HepG2 (cell line): ENCODE data around the gene SDF2. TPM values are rescaled to one million over a fixed set of nuclear protein-coding genes. Genes with fewer than 3 reads are reported as not detected.

Experiments
- ATAC-seq: fragments of 200-7000 bp; cut with Tn5 transposase; 3 replicates; pipeline ENCODE4 v1.9.1; 2020; ENCODE audit warnings: mild to moderate bottlenecking, moderate library complexity
- BruUV-seq: library from RNA; stranded (reverse); fragments of 400-500 nt; replicated peaks from 2 replicates; lab custom pipeline; 2021; lab: Mats Ljungman, UMichigan
- CTCF ChIA-PET: fragments of 300-600 bp; formaldehyde crosslinking; extraction: SDS; loops from one replicate; lab custom pipeline; 2021; ENCODE audit warnings: low total read pairs, inconsistent platforms, low intra/inter-chr PET ratio; lab: Yijun Ruan, JAX
- POLR2A ChIA-PET: fragments of 350-600 bp; sonication (Branson Sonifier 250); formaldehyde crosslinking; loops from one replicate; lab custom pipeline; 2020; ENCODE audit warnings: antibody characterized with exemption, inconsistent platforms; lab: Yijun Ruan, JAX
- DNase-seq: peaks from one replicate; pipeline ENCODE4 v3.0.0-alpha.2; 2015; ENCODE audit warnings: low spot score
- FAIRE-seq: peaks from 3 replicates; lab custom pipeline; 2011; peaks lifted over from hg19 to GRCh38; lab: Jason Lieb, UNC
- H2AFZ ChIP-seq: one replicate; pipeline ENCODE4 v1.6.1; 2011; ENCODE audit warnings: low read length, inconsistent platforms
- H3K27ac ChIP-seq: fragments of 300-600 bp; 3 replicates; pipeline ENCODE4 v1.8.0; 2011; ENCODE audit warnings: mixed run types, mild to moderate bottlenecking, mixed read lengths, low read length, inconsistent platforms; ENCODE audit not compliant: insufficient read depth; ENCODE audit errors: extremely low read length
- H3K27me3 ChIP-seq, 2 experiments: fragments of 200-600 bp in 1 of 2; 2 replicates in 1 of 2; 3 replicates in 1 of 2; pipeline versions ENCODE4 v1.6.0 to v1.8.0; 2011; ENCODE audit warnings: low read length in 2 of 2, mild to moderate bottlenecking in 2 of 2, moderate library complexity in 2 of 2, inconsistent platforms in 1 of 2; ENCODE audit not compliant: insufficient read depth in 2 of 2, control insufficient read depth in 1 of 2
- H3K36me3 ChIP-seq, 2 experiments: fragments of 200-600 bp in 1 of 2; replicated peaks in 1 of 2; 2 replicates in 1 of 2; 3 replicates in 1 of 2; pipeline versions ENCODE4 v1.5.1 to v1.8.0; 2011; ENCODE audit warnings: low read length in 2 of 2, inconsistent platforms in 1 of 2; ENCODE audit not compliant: insufficient read depth in 2 of 2, control insufficient read depth in 1 of 2
- H3K4me1 ChIP-seq: 2 replicates; pipeline ENCODE4 v1.5.1; 2012; ENCODE audit warnings: low read length, inconsistent platforms; ENCODE audit not compliant: insufficient read depth
- H3K4me2 ChIP-seq: 2 replicates; pipeline ENCODE4 v1.6.0; 2011; ENCODE audit warnings: low read depth, low read length, inconsistent platforms
- H3K4me3 ChIP-seq, 3 experiments: fragments of 200-600 bp in 1 of 3; sonication (generic), shearing (Covaris generic) in 1 of 3; replicated peaks in 1 of 3; 2 replicates each; pipeline ENCODE4 v1.5.1; 2011 to 2016; ENCODE audit warnings: low read length in 3 of 3, inconsistent platforms in 2 of 3, low read depth in 2 of 3, mild to moderate bottlenecking in 2 of 3, control low read depth in 1 of 3, mixed read lengths in 1 of 3; ENCODE audit not compliant: insufficient read depth in 1 of 3
- H3K79me2 ChIP-seq: one replicate; pipeline ENCODE4 v1.6.1; 2011; ENCODE audit warnings: low read length, inconsistent platforms; ENCODE audit not compliant: insufficient read depth
- H3K9ac ChIP-seq: 2 replicates; pipeline ENCODE4 v1.6.0; 2011; ENCODE audit warnings: mild to moderate bottlenecking, low read depth, low read length, inconsistent platforms; ENCODE audit not compliant: insufficient read depth
- H3K9me3 ChIP-seq: 2 replicates; pipeline ENCODE4 v1.5.1; 2012; ENCODE audit warnings: mild to moderate bottlenecking, low read length
- H4K20me1 ChIP-seq: 2 replicates; pipeline ENCODE4 v1.6.0; 2011; ENCODE audit warnings: inconsistent platforms, mild to moderate bottlenecking, low read length, moderate library complexity; ENCODE audit not compliant: insufficient read depth
- MBNL3 ChIP-seq: fragments of 250-450 bp; sonication (Bioruptor Pico); conservative IDR thresholded peaks from 2 replicates; pipeline ENCODE4 v1.8.0; 2022; ENCODE audit warnings: mild to moderate bottlenecking, inconsistent platforms
- MTA3 ChIP-seq: sonication (generic); formaldehyde crosslinking; IDR thresholded peaks from 2 replicates; pipeline ENCODE4 v1.4.0; 2020; ENCODE audit warnings: missing genetic modification reagents
- POGZ ChIP-seq: sonication (generic); formaldehyde crosslinking; IDR thresholded peaks from 2 replicates; pipeline ENCODE4 v1.4.0; 2020; ENCODE audit warnings: mild to moderate bottlenecking, missing genetic modification reagents
- RFXANK ChIP-seq: IDR thresholded peaks from 2 replicates; pipeline ENCODE4 v1.6.1; 2016
- TP53 ChIP-seq: sonication (generic); formaldehyde crosslinking; conservative IDR thresholded peaks from 2 replicates; pipeline ENCODE4 v1.4.0; 2020; ENCODE audit warnings: missing genetic modification reagents
- U2AF1 ChIP-seq: fragments of 200-400 bp; formaldehyde crosslinking; optimal IDR thresholded peaks from 2 replicates; pipeline ENCODE3; 2017; ENCODE audit warnings: mild to moderate bottlenecking, low read depth, low read length
- WGBS: methylation state at CpG from one replicate; pipeline ENCODE4 v1.1.6; 2017; ENCODE audit warnings: low lambda C conversion rate; 5-methylcytosine and 5-hydroxymethylcytosine counted together
- in situ Hi-C: cut with HindIII; loops from 2 replicates; pipeline ENCODE4 v1.10.0; 2017; ENCODE audit warnings: low pct_unique_long_range_greater_than_20kb; ENCODE audit not compliant: extremely low pct_ligation_motif_present
- intact Hi-C: fragments of 100-400 bp; cut with micrococcal nuclease; formaldehyde crosslinking; loops from one replicate; pipeline ENCODE4 v1.10.0; 2022; ENCODE audit not compliant: unreplicated experiment
- polyA plus RNA-seq, 8 experiments: library from polyadenylated mRNA; depleted of rRNA in 3 of 8; stranded (reverse) in 7 of 8; unstranded in 1 of 8; fragments of >200 nt; fragmentation: Illumina TruSeq in 4 of 8; extraction: Trizol in 4 of 8; gene quantifications; 2 replicates each; pipeline versions ENCODE4 v1.2.1 to v1.2.3, GENCODE V29; 2011 to 2016; ENCODE audit warnings: low read depth in 4 of 8, missing spikeins in 1 of 8, mixed read lengths in 1 of 8; ENCODE audit not compliant: insufficient read depth in 1 of 8
- total RNA-seq, 5 experiments: library from RNA; depleted of rRNA; stranded (reverse); fragments of >200 nt; fragmentation: Illumina TruSeq; extraction: Trizol; gene quantifications; 2 replicates each; pipeline ENCODE4 v1.2.3, GENCODE V29; 2016; ENCODE audit warnings: low read depth in 1 of 5
- TF ChIP-seq, protein P1 (sequence below): sonication (generic); formaldehyde crosslinking; IDR thresholded peaks from 2 replicates; pipeline ENCODE4 v1.8.1; 2023; ENCODE audit warnings: missing genetic modification reagents, mild to moderate bottlenecking, borderline replicate concordance
- TF ChIP-seq, protein P2 (sequence below): sonication (generic); formaldehyde crosslinking; IDR thresholded peaks from 2 replicates; pipeline ENCODE4 v1.4.0; 2020; ENCODE audit warnings: missing genetic modification reagents
- TF ChIP-seq, protein P3 (sequence below): sonication (generic); formaldehyde crosslinking; IDR thresholded peaks from 2 replicates; pipeline ENCODE4 v1.5.1; 2020; ENCODE audit warnings: missing genetic modification reagents, mild to moderate bottlenecking, borderline replicate concordance

The SDF2 gene
- total and polyA plus RNA-seq, 2 of the 13 experiments (the other 11 are each of a cell fraction or from before 2014, with no cell fraction given): 58.2 to 58.4 TPM

DNA sequence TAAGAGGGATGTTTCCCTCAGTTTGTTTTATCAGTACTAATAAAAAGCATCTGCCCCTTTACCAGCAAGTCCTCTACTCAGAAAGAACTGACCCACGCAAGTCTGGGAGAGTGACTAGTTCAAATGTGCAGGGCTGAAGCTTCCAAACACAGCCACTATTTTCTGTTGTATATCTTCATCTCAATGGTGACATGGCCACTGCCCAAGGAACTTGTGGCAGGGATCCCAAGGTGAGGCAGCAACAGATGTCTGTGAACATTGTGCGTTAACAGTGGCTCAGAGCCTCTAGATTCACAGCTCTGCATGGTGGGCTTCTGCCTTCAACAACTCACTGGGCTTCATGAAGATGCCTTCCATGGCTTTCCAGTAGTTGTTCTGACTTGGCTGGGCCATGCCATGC is 13.0 kb downstream of the SDF2 start:
- CTCF ChIA-PET: no interaction called here

More for the DNA sequence above, 13.0 kb downstream of the SDF2 start:
- Histone ChIP-seq H3K4me1 (peaks cover 27% of the 10 kb centered on the region), H4K20me1 (no peaks in the 10 kb centered on the region), H3K4me2 (no peak overlapping the region), H3K9ac (no peak overlapping the region), H2AFZ (no peak overlapping the region), H3K4me3 (no peak overlapping the region), H3K27me3 (no peaks in the 10 kb centered on the region; a peak in 1 of 5 replicates), H3K79me2 (peaks cover 9% of the 10 kb centered on the region), H3K36me3 (peaks cover 2 to 16% of the 10 kb centered on the region in 2 experiments; a peak in 2 of 5 replicates), H3K27ac (no peak overlapping the region), H3K9me3 (no peaks in the 10 kb centered on the region)
- TF ChIP-seq TP53 (CRISPR knock-in tag) (no peak), POGZ (CRISPR knock-in tag) (no peak), MBNL3 (CRISPR knock-in tag) (no peak), RFXANK (CRISPR knock-in tag) (no peak), MTA3 (CRISPR knock-in tag) (no peak), U2AF1 (no peak)
- TF ChIP-seq, protein P1, sequence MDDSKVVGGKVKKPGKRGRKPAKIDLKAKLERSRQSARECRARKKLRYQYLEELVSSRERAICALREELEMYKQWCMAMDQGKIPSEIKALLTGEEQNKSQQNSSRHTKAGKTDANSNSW: no peak
- TF ChIP-seq, protein P2, sequence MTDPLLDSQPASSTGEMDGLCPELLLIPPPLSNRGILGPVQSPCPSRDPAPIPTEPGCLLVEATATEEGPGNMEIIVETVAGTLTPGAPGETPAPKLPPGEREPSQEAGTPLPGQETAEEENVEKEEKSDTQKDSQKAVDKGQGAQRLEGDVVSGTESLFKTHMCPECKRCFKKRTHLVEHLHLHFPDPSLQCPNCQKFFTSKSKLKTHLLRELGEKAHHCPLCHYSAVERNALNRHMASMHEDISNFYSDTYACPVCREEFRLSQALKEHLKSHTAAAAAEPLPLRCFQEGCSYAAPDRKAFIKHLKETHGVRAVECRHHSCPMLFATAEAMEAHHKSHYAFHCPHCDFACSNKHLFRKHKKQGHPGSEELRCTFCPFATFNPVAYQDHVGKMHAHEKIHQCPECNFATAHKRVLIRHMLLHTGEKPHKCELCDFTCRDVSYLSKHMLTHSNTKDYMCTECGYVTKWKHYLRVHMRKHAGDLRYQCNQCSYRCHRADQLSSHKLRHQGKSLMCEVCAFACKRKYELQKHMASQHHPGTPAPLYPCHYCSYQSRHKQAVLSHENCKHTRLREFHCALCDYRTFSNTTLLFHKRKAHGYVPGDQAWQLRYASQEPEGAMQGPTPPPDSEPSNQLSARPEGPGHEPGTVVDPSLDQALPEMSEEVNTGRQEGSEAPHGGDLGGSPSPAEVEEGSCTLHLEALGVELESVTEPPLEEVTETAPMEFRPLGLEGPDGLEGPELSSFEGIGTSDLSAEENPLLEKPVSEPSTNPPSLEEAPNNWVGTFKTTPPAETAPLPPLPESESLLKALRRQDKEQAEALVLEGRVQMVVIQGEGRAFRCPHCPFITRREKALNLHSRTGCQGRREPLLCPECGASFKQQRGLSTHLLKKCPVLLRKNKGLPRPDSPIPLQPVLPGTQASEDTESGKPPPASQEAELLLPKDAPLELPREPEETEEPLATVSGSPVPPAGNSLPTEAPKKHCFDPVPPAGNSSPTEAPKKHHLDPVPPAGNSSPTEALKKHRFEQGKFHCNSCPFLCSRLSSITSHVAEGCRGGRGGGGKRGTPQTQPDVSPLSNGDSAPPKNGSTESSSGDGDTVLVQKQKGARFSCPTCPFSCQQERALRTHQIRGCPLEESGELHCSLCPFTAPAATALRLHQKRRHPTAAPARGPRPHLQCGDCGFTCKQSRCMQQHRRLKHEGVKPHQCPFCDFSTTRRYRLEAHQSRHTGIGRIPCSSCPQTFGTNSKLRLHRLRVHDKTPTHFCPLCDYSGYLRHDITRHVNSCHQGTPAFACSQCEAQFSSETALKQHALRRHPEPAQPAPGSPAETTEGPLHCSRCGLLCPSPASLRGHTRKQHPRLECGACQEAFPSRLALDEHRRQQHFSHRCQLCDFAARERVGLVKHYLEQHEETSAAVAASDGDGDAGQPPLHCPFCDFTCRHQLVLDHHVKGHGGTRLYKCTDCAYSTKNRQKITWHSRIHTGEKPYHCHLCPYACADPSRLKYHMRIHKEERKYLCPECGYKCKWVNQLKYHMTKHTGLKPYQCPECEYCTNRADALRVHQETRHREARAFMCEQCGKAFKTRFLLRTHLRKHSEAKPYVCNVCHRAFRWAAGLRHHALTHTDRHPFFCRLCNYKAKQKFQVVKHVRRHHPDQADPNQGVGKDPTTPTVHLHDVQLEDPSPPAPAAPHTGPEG: no peak
- TF ChIP-seq, protein P3, sequence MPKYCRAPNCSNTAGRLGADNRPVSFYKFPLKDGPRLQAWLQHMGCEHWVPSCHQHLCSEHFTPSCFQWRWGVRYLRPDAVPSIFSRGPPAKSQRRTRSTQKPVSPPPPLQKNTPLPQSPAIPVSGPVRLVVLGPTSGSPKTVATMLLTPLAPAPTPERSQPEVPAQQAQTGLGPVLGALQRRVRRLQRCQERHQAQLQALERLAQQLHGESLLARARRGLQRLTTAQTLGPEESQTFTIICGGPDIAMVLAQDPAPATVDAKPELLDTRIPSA (CRISPR knock-in tag): no peak
- intact Hi-C loops: loop anchor here (5.0 kb wide), 1 partner anchor 74 kb away; no protein-coding TSS in a partner anchor
- no peak for ATAC-seq
- in situ Hi-C loops: loop anchor here (5.0 to 25.0 kb wide), 2 partner anchors 69 to 239 kb away; partner anchors contain the start of genes FLOT2, RAB34 and RPL23A
- no peak for DNase-seq
- POLR2A ChIA-PET: interaction anchor here (0.6 to 1.4 kb wide), 3 partner anchors 13 to 71 kb away, joined by 3 to 9 read pairs (median 3); partner anchors contain the start of genes PROCA1, RPL23A, SDF2 and SUPT6H
- 92% methylated on average over 2 of the region's 2 CpGs for WGBS
- BruUV-seq: no TSS peak
- FAIRE-seq: no peak
